Kidney (tissue), 14 donors: Measurements from ENCODE around the gene FAAP20. TPM values are rescaled to one million over a fixed set of nuclear protein-coding genes. Genes with fewer than 3 reads are reported as not detected.

ENCODE experiments used
- DNase-seq, 5 donors: peaks; one replicate each; pipeline ENCODE4 v3.0.0-alpha.2; 2013 to 2020
- FAIRE-seq: peaks from 2 replicates; lab custom pipeline; 2012; peaks lifted over from hg19 to GRCh38; lab: Jason Lieb, UNC
- H3K27ac ChIP-seq, 2 donors: one replicate each; pipeline ENCODE4 v1.7.0; 2013; ENCODE audit warnings: low read depth in 2 of 2, low read length in 2 of 2, inconsistent platforms in 1 of 2
- H3K27me3 ChIP-seq: one replicate; pipeline ENCODE4 v1.7.1; 2013; ENCODE audit warnings: low read length, inconsistent platforms; ENCODE audit not compliant: control insufficient read depth, insufficient read depth
- H3K36me3 ChIP-seq, 3 donors: one replicate each; pipeline versions ENCODE4 v1.7.0 to v1.7.1; 2013; ENCODE audit warnings: low read length in 3 of 3, control low read depth in 1 of 3, inconsistent platforms in 1 of 3; ENCODE audit not compliant: insufficient read depth in 3 of 3, control insufficient read depth in 2 of 3
- H3K4me1 ChIP-seq, 3 donors: one replicate each; pipeline versions ENCODE4 v1.7.0 to v1.7.1; 2013; ENCODE audit warnings: low read length in 3 of 3, inconsistent platforms in 1 of 3, low read depth in 1 of 3; ENCODE audit not compliant: control insufficient read depth in 2 of 3, insufficient read depth in 2 of 3
- H3K4me3 ChIP-seq, 3 donors: one replicate each; pipeline versions ENCODE4 v1.7.0 to v1.8.1; 2013; ENCODE audit warnings: low read length in 3 of 3, control low read depth in 1 of 3, inconsistent platforms in 1 of 3
- H3K9ac ChIP-seq, 3 donors: one replicate each; pipeline versions ENCODE4 v1.7.0 to v1.7.1; 2013; ENCODE audit warnings: low read length in 3 of 3, control low read depth in 1 of 3, inconsistent platforms in 1 of 3
- H3K9me3 ChIP-seq, 3 donors: one replicate each; pipeline versions ENCODE4 v1.7.0 to v1.7.1; 2013; ENCODE audit warnings: low read length in 3 of 3, control low read depth in 1 of 3, inconsistent platforms in 1 of 3; ENCODE audit not compliant: control insufficient read depth in 2 of 3, insufficient read depth in 1 of 3
- intact Hi-C: fragments of 100-400 bp; cut with DNase I; formaldehyde crosslinking; loops from one replicate; pipeline ENCODE4 v1.11.1; 2022
- polyA plus RNA-seq: library from polyadenylated mRNA; stranded (reverse); fragments of 350-450 nt; fragmentation: Illumina TruSeq; extraction: RNeasy Lipid Tissue Mini Kit (QIAGEN cat#74804); gene quantifications from one replicate; pipeline ENCODE4 v1.2.3, GENCODE V29; 2014; ENCODE audit warnings: low read depth, low replicate concordance; ENCODE audit not compliant: insufficient read depth
- total RNA-seq: library from RNA; stranded (reverse); fragmentation: NEBNext Ultra II Directional; extraction: Animal tissue kit (Norgen Biotek cat#: 25700); gene quantifications from one replicate; pipeline ENCODE4 v1.2.1, GENCODE V29; 2021
- TF ChIP-seq, protein P1 (sequence below): IDR thresholded peaks from 3 replicates; pipeline ENCODE4 v1.5.1; 2012; ENCODE audit warnings: mild to moderate bottlenecking, moderate library complexity, borderline replicate concordance; ENCODE audit not compliant: insufficient read depth; ENCODE audit errors: extremely low read depth
- donor health status: control.
- donor health status: control.
- donor health status: control.
- donor health status: control.
- donor health status: control.
- donor health status: DM: yes; HTN: yes; CAD: no.
- donor health status: Normal renal cell carcinoma (clear cell type).

Gene FAAP20
- total and polyA plus RNA-seq, 2 donors from 2014 or later: 69.0 to 109 TPM

GRCh38 chr1:2190491-2190976 is 4.0 kb downstream of the FAAP20 start:
- Histone ChIP-seq H3K9me3 (no peaks in the 10 kb centered on the region), H3K27me3 (no peaks in the 10 kb centered on the region), H3K36me3 (no peaks in the 10 kb centered on the region), H3K27ac (peak overlapping the region; percentile 80 to 93), H3K4me1 (peaks cover 0 to 26% (median 0%) of the 10 kb centered on the region in 3 donors), H3K4me3 (peak overlapping the region in 1 of 3 donors; percentile 49), H3K9ac (no peak overlapping the region)
- FAIRE-seq: no peak
- TF ChIP-seq, protein P1, sequence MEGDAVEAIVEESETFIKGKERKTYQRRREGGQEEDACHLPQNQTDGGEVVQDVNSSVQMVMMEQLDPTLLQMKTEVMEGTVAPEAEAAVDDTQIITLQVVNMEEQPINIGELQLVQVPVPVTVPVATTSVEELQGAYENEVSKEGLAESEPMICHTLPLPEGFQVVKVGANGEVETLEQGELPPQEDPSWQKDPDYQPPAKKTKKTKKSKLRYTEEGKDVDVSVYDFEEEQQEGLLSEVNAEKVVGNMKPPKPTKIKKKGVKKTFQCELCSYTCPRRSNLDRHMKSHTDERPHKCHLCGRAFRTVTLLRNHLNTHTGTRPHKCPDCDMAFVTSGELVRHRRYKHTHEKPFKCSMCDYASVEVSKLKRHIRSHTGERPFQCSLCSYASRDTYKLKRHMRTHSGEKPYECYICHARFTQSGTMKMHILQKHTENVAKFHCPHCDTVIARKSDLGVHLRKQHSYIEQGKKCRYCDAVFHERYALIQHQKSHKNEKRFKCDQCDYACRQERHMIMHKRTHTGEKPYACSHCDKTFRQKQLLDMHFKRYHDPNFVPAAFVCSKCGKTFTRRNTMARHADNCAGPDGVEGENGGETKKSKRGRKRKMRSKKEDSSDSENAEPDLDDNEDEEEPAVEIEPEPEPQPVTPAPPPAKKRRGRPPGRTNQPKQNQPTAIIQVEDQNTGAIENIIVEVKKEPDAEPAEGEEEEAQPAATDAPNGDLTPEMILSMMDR: no peak
- intact Hi-C loops: no loop called here
- DNase-seq: peak in 1 of 5 donors; percentile 84

GRCh38 chr1:2189459-2190425 is 4.8 kb downstream of the FAAP20 start:
- Histone ChIP-seq H3K27me3 (no peaks in the 10 kb centered on the region), H3K4me3 (peak overlapping the region; percentile 30 to 54 (median 49)), H3K9ac (peak overlapping the region in 2 of 3 donors; percentile 8 to 58), H3K27ac (peak overlapping the region; percentile 80 to 93), H3K9me3 (no peaks in the 10 kb centered on the region), H3K4me1 (peaks cover 0 to 22% (median 0%) of the 10 kb centered on the region in 3 donors), H3K36me3 (peaks cover 0 to under 1% (median 0%) of the 10 kb centered on the region in 3 donors)
- intact Hi-C loops: no loop called here
- FAIRE-seq (peak; percentile 27), DNase-seq (peak; percentile 93 to 98 (median 98))
- TF ChIP-seq, protein P1: no peak

DNA sequence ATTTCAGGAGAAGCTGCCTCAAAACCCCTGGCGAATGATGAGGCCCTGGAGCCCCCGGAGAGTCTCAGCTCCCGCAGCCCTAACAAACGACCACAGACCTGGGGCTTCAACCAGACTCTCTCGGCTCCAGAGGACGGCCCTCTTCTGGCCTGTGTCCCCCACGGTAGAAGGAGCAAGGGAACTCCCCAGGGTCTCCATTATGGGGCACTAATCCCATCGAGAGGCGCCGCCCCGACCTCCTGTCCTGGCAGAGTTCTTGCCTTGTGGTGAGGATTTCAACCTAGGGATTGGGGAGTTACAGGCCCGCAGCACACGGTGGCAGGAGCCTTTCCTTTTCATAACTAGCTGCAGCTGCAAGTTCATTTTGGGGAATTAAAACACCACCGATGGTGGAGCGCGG is 6.2 kb downstream of the FAAP20 start:
- intact Hi-C loops: no loop called here
- TF ChIP-seq, protein P1: no peak
- Histone ChIP-seq H3K9me3 (no peaks in the 10 kb centered on the region), H3K36me3 (peaks cover 0 to 8% (median 2%) of the 10 kb centered on the region in 3 donors), H3K27me3 (no peaks in the 10 kb centered on the region), H3K27ac (no peak overlapping the region), H3K4me3 (no peak overlapping the region), H3K4me1 (peaks cover 0 to 19% (median 0%) of the 10 kb centered on the region in 3 donors), H3K9ac (no peak overlapping the region)
- no peak for FAIRE-seq
- peak in 1 of 5 donors; percentile 81 for DNase-seq
